ENCODE measurements around the gene PRAC2.

DNA sequence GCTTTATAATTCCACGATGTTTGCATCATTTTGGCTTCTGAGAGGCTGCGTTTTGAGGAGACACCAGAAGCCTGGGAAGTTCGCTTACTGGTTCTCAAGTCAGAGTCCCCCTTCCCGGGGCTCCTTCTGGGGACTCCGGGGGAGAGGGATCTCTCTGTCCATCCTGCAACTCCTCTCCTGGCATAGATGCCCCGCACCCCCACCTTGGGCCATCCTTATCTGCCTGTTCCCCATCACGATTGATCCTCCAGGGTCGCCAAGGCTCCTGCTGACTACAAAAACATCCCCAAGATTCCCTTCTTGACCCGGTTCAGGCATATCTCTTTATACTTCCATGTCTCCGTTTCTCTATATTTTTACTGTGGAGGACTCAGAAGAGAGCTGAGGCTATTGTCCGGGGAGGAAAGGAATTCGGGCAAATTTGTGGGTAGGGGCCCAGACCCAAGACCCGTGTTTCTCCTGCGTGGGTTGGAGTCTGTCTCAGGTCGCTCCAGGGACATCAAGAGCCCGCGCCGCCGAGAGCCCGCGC, 24.0 kb downstream of the PRAC2 start:
- TF ChIP-seq, protein P1, sequence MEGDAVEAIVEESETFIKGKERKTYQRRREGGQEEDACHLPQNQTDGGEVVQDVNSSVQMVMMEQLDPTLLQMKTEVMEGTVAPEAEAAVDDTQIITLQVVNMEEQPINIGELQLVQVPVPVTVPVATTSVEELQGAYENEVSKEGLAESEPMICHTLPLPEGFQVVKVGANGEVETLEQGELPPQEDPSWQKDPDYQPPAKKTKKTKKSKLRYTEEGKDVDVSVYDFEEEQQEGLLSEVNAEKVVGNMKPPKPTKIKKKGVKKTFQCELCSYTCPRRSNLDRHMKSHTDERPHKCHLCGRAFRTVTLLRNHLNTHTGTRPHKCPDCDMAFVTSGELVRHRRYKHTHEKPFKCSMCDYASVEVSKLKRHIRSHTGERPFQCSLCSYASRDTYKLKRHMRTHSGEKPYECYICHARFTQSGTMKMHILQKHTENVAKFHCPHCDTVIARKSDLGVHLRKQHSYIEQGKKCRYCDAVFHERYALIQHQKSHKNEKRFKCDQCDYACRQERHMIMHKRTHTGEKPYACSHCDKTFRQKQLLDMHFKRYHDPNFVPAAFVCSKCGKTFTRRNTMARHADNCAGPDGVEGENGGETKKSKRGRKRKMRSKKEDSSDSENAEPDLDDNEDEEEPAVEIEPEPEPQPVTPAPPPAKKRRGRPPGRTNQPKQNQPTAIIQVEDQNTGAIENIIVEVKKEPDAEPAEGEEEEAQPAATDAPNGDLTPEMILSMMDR (IDR thresholded peaks at IDR 0.05; ENCODE audit: low read length) = no peak
- no peak for TF ChIP-seq EZH2 (IDR thresholded peaks at IDR 0.05; ENCODE audit: borderline replicate concordance, low read length)

All from OCI-LY1 (cell line).